ENCODE measurements around the gene OBSCN. TPM values are rescaled to one million over a fixed set of nuclear protein-coding genes. Genes with fewer than 3 reads are reported as not detected.

The OBSCN gene
- total and polyA plus RNA-seq, 2 of the 13 experiments (the other 11 are each of a cell fraction or from before 2014, with no cell fraction given): 0.20 TPM

GRCh38 chr1:228165372-228166169, 42.3 kb upstream of the OBSCN start, which contains the start of gene IBA57 (continued):
- no peak; the same call in 1 of the 2 replicates for TF ChIP-seq ATF6 (CRISPR knock-in tag; conservative IDR thresholded peaks at IDR 0.05)
- TF ChIP-seq ELK4 (CRISPR knock-in tag; IDR thresholded peaks at IDR 0.05; ENCODE audit: borderline replicate concordance): no peak
- peak; percentile 87 for TF ChIP-seq GABPB1 (CRISPR knock-in tag; IDR thresholded peaks at IDR 0.05)
- 0 out of 2 replicates have a peak, but pooled peaks have one; percentile 31 for TF ChIP-seq NR1H2 (CRISPR knock-in tag; IDR thresholded peaks at IDR 0.05; ENCODE audit: borderline replicate concordance, low read depth)
- TF ChIP-seq PBX3 (CRISPR knock-in tag; IDR thresholded peaks at IDR 0.05; ENCODE audit: borderline replicate concordance): no peak
- TF ChIP-seq ZNF367 (CRISPR knock-in tag; IDR thresholded peaks at IDR 0.05; ENCODE audit: borderline replicate concordance): no peak
- peak; percentile 57; the same call in 1 of the 2 replicates for TF ChIP-seq ZNF776 (CRISPR knock-in tag; IDR thresholded peaks at IDR 0.05)
- peak; percentile 28; the same call in 1 of the 2 replicates for TF ChIP-seq ZNF740 (CRISPR knock-in tag; IDR thresholded peaks at IDR 0.05)
- TF ChIP-seq ZFP1 (CRISPR knock-in tag; IDR thresholded peaks at IDR 0.05): no peak
- TF ChIP-seq HMGXB4 (CRISPR knock-in tag; IDR thresholded peaks at IDR 0.05; ENCODE audit: borderline replicate concordance in 1 of 2, low read depth in 1 of 2): peak; percentile 54 to 80; a peak in 3 of 4 replicates
- TF ChIP-seq ZNF451 (CRISPR knock-in tag; IDR thresholded peaks at IDR 0.05): peak; percentile 38; the same call in 1 of the 2 replicates
- TF ChIP-seq ZNF704 (CRISPR knock-in tag; IDR thresholded peaks at IDR 0.05; ENCODE audit: borderline replicate concordance): no peak
- peak; percentile 65; the same call in 1 of the 2 replicates for TF ChIP-seq ZHX1 (CRISPR knock-in tag; IDR thresholded peaks at IDR 0.05; ENCODE audit: low read depth)
- no peak for TF ChIP-seq TCF7L2 (IDR thresholded peaks at IDR 0.05; ENCODE audit: low read depth, low read length)
- no peak for TF ChIP-seq HNRNPH1 (optimal IDR thresholded peaks at IDR 0.05; ENCODE audit: low read depth, low read length)
